Adipose tissue (tissue), 3 donors: Measurements from ENCODE around the gene NEK10. TPM values are rescaled to one million over a fixed set of nuclear protein-coding genes. Genes with fewer than 3 reads are reported as not detected.
"Not testable (repeated sequence)": the region's sequence is repeated elsewhere in the genome, so short reads cannot be mapped to it uniquely, and the experiment has no call there.

Source experiments
- H3K27ac ChIP-seq: one replicate; pipeline ENCODE4 v1.5.1; 2013; ENCODE audit warnings: low read depth, low read length
- WGBS, 3 donors: extraction: QIAGEN DNeasy Blood & Tissue Kit; methylation state at CpG; one replicate each; pipeline ENCODE4 v1.1.7; 2013; 5-methylcytosine and 5-hydroxymethylcytosine counted together
- polyA plus RNA-seq, 3 donors: library from polyadenylated mRNA; stranded (reverse); fragments of 200-250 nt; gene quantifications; one replicate each; pipeline ENCODE4 v1.2.3, GENCODE V29; 2013
- donor health status: healthy with polysubstance abuse.
- donor health status: Bipolar disorder and iron deficiency.
- donor health status: healthy.

Gene NEK10, protein sequence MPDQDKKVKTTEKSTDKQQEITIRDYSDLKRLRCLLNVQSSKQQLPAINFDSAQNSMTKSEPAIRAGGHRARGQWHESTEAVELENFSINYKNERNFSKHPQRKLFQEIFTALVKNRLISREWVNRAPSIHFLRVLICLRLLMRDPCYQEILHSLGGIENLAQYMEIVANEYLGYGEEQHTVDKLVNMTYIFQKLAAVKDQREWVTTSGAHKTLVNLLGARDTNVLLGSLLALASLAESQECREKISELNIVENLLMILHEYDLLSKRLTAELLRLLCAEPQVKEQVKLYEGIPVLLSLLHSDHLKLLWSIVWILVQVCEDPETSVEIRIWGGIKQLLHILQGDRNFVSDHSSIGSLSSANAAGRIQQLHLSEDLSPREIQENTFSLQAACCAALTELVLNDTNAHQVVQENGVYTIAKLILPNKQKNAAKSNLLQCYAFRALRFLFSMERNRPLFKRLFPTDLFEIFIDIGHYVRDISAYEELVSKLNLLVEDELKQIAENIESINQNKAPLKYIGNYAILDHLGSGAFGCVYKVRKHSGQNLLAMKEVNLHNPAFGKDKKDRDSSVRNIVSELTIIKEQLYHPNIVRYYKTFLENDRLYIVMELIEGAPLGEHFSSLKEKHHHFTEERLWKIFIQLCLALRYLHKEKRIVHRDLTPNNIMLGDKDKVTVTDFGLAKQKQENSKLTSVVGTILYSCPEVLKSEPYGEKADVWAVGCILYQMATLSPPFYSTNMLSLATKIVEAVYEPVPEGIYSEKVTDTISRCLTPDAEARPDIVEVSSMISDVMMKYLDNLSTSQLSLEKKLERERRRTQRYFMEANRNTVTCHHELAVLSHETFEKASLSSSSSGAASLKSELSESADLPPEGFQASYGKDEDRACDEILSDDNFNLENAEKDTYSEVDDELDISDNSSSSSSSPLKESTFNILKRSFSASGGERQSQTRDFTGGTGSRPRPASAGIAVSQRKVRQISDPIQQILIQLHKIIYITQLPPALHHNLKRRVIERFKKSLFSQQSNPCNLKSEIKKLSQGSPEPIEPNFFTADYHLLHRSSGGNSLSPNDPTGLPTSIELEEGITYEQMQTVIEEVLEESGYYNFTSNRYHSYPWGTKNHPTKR
- under 1 TPM; 0.07 to 0.34 (median 0.09) TPM for polyA plus RNA-seq

- 1 to 4% (median 3%) methylated on average over 48 of the region's 48 CpGs for WGBS, 3 donors
- H3K27ac ChIP-seq: no peak within 1 kb of the TSS
Observed at GRCh38 chr3:27368831-27369607, at the start of gene NEK10. TSS of gene NEK10 (minus strand) at chr3:27369383. CDS start at chr3:27352882, 16,501 bp downstream.

- 86 to 88% (median 88%) methylated on average over 1 of the region's 1 CpG for WGBS, 3 donors
- H3K27ac ChIP-seq: no peak overlapping the region
Observed at GRCh38 chr3:27415202-27415601, 46.0 kb upstream of the NEK10 start.

DNA sequence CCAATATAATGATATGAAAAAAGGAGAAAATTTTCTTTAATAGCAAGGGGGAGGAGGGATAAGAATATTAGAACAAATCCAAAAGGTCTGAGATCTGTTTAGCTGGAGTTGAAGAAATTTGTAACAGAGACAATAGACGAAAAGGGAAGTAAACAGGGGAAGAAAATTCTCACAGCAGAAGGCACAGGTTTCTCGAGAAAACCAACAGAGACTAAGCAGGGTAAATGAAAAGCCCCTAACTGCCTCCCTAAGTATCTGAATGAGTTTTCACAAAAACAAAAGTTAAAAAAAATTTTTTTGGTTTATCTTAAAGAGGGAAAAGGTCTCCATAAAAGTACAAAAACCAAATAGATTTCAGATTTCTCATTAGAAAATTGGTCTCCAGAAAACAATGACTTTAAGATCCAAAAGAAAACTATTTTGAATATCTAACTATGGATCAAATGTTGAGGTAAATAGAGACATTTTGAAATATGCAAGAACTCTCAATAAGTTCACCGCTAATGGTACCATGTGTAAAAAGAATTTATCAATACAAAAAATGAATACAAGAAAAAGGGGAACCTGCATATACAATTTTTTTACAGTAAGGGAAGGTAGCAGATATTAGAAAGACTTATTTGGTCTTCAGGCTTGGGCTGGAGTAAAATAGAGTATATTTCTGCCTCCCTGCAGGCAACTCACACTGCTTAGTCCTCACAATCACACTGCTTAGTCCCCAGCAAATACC lies 23.9 kb upstream of the NEK10 start:
- 33 to 60% (median 41%) methylated on average over 3 of the region's 3 CpGs for WGBS, 3 donors
- H3K27ac ChIP-seq: no peak overlapping the region

GRCh38 chr3:27392414-27392813 lies 23.2 kb upstream of the NEK10 start:
- not testable (repeated sequence) for H3K27ac ChIP-seq
- WGBS, 3 donors: 91 to 95% (median 93%) methylated on average over 10 of the region's 10 CpGs

- H3K27ac ChIP-seq: no peak overlapping the region
- 86 to 95% (median 94%) methylated on average over 1 of the region's 1 CpG for WGBS, 3 donors
Observed at GRCh38 chr3:27391796-27392195, 22.6 kb upstream of the NEK10 start.

DNA sequence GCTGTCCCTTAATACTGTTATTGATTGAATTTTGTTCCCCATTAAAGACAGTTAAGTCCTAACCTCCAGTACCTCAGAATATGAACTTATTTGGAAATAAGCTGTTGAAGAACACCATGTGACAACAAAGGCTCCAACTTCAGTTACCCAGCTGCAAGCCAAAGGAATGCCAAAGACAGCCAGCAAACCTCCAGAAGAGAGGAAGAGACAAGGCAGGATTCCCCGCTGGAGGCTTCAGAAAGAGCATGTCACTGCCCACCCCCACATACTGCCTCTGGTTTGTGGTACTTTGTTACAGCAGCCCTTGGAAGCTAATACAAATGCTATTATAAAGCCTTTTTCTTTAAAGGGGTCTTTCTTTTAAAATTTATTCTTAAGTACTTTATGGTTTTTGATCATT lies 18.4 kb upstream of the NEK10 start:
- WGBS, 3 donors: 83 to 96% (median 95%) methylated on average over 1 of the region's 1 CpG
- H3K27ac ChIP-seq: no peak overlapping the region

GRCh38 chr3:27385504-27385903 lies 16.3 kb upstream of the NEK10 start:
- H3K27ac ChIP-seq: no peak overlapping the region

DNA sequence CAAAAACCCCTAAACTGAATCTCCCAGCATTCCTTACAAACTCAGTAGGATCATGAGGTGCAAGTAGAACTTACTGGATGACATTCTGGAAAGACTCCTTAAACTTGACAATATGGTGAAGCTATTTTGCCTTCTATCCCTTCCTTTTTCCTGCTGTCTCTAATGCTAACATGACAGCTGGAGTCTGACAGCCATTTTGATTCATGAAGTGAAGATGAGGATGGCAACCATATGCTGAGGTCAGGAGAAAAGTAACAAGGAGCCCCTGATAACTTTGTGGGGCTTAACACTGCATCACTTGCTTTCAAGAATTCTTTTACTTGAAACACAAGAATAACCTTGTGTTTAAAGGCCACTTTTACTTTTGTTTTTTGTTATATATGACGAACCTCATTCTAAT lies 15.0 kb upstream of the NEK10 start:
- 92 to 94% (median 94%) methylated on average over 1 of the region's 1 CpG for WGBS, 3 donors

GRCh38 chr3:27380433-27381357 lies 11.5 kb upstream of the NEK10 start:
- H3K27ac ChIP-seq: no peak overlapping the region
- 52 to 88% (median 86%) methylated on average over 3 of the region's 3 CpGs for WGBS, 3 donors

More for the DNA sequence above, 15.0 kb upstream of the NEK10 start:
- no peak overlapping the region for H3K27ac ChIP-seq

DNA sequence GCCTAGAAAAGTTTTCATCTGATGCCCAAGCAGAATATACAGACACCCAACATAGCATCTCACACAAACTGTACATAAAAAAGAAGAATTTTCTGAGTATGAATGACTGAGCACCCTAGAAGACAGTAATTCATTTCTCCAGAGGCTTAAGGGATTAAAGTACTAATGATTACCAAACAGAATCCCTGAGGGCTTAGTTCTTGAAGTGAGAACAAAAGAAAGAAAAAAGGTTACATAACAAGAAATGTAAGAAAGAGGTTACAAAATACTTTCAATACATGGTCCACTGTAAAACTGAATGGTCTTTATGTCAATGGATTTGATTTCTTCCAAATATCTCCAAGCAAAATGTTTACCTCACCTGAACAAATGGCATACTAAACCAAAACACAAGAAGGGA lies 9.1 kb upstream of the NEK10 start:
- no peak overlapping the region for H3K27ac ChIP-seq

DNA sequence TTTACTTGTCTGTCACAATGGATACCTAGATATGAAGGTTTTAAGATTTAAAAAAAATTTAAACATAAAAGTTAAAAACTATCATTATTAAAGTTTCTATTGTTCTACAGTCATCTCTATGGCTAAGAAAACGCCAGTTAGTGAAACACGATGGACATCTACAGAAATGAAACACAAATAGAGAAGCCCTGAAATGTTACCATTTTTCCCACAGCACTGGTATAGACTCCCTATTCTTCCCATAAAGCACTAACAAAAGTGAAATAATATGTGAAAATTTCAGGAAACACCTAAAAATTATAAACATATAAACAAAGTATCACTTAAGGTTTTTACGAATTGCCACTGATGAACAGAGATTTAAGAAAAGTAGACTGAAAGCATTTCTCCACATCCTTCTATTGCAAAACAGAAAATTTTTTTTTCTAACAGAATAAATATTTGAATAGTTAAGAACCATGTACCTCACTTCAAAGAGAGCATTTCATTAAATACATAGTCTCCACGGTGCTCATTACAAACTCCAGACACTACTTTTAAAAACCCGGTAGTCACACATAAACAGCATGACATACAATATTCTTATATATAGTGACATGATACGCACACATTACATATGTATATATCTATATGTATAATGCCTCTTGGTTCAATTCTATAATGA lies 7.1 kb upstream of the NEK10 start:
- H3K27ac ChIP-seq: no peak overlapping the region
- 68 to 93% (median 90%) methylated on average over 6 of the region's 6 CpGs for WGBS, 3 donors

GRCh38 chr3:27366062-27366591 lies 3.1 kb downstream of the NEK10 start:
- 97 to 100% (median 100%) methylated on average over 1 of the region's 1 CpG for WGBS, 3 donors
- H3K27ac ChIP-seq: no peak overlapping the region

- WGBS, 3 donors: 48 to 70% (median 66%) methylated on average over 7 of the region's 7 CpGs
Observed at GRCh38 chr3:27360113-27361078, 8.8 kb downstream of the NEK10 start.

GRCh38 chr3:27358372-27358771 lies 10.8 kb downstream of the NEK10 start:
- 58 to 70% (median 60%) methylated on average over 3 of the region's 3 CpGs for WGBS, 3 donors

More at GRCh38 chr3:27360113-27361078, 8.8 kb downstream of the NEK10 start:
- no peak overlapping the region for H3K27ac ChIP-seq

GRCh38 chr3:27357665-27358258 lies 11.4 kb downstream of the NEK10 start:
- WGBS, 3 donors: 28 to 39% (median 35%) methylated on average over 1 of the region's 1 CpG

More at GRCh38 chr3:27358372-27358771, 10.8 kb downstream of the NEK10 start:
- H3K27ac ChIP-seq: no peak overlapping the region

More at GRCh38 chr3:27357665-27358258, 11.4 kb downstream of the NEK10 start:
- H3K27ac ChIP-seq: no peak overlapping the region
